Measurements from ENCODE around the gene HECW1. TPM values are rescaled to one million over a fixed set of nuclear protein-coding genes. Genes with fewer than 3 reads are reported as not detected.

HECW1 gene
- total and polyA plus RNA-seq, 10 of the 15 experiments (the other 5 are each of a cell fraction or from before 2014, with no cell fraction given), result under 0.01 to 0.31 (median 0.04) TPM; not detected in 3

- ChIA-PET RAD21 (ENCODE audit: unreplicated experiment) (interaction anchor here (1.0 to 2.0 kb wide), 2 partner anchors 13 to 17 kb away, joined by 5 to 6 read pairs; partner anchors contain the start of gene STK17A), POLR2A (no interaction called here), CTCF (interaction anchor here (0.9 to 1.6 kb wide), 2 partner anchors 9 to 13 kb away, joined by 3 read pairs; no protein-coding TSS in a partner anchor), SMC1A (ENCODE audit: uncharacterized antibody, unreplicated experiment) (interaction anchor here (0.6 to 1.1 kb wide), 3 partner anchors 12 to 19 kb away, joined by 3 read pairs; no protein-coding TSS in a partner anchor)
- H3K27ac ChIP-seq (ENCODE audit: control insufficient read depth, insufficient read depth), result peak overlapping the region; percentile 6; the same call in 1 of the 2 replicates
- 64% methylated on average over 3 of the region's 3 CpGs for WGBS (ENCODE audit: insufficient coverage, insufficient replicate concordance, low lambda C conversion rate, missing lambda C conversion rate)
- no peaks in the 10 kb centered on the region; the same call in 1 of the 2 replicates for H4K20me1 ChIP-seq (ENCODE audit: control insufficient read depth, insufficient read depth)
- no peak overlapping the region for H3K9ac ChIP-seq (ENCODE audit: control insufficient read depth, insufficient read depth, low read length)
- H3K4me2 ChIP-seq (ENCODE audit: control insufficient read depth, insufficient read depth), result no peak overlapping the region
- H3K27me3 ChIP-seq (replicated peaks in 1 of 2; ENCODE audit: control insufficient read depth in 2 of 2, insufficient read depth in 2 of 2, low read length in 1 of 2), result no peaks in the 10 kb centered on the region
- TF ChIP-seq RBBP5 (conservative IDR thresholded peaks at IDR 0.05) (no peak), RELB (IDR thresholded peaks at IDR 0.05; ENCODE audit: low read depth) (peak; percentile 30; the same call in 1 of the 2 replicates), MYC (IDR thresholded peaks at IDR 0.05; ENCODE audit: insufficient read depth, insufficient read length, insufficient replicate concordance, low read length, severe bottlenecking) (no peak)
- H3K36me3 ChIP-seq (ENCODE audit: control insufficient read depth in 2 of 2, insufficient read depth in 2 of 2, low read length in 1 of 2), result peaks cover 10 to 44% of the 10 kb centered on the region in 2 experiments
- BruUV-seq (replicated peaks), result no TSS peak
- H2AFZ ChIP-seq (ENCODE audit: control insufficient read depth, low read depth, low read length), result no peak overlapping the region
- H3K9me3 ChIP-seq (replicated peaks; ENCODE audit: control insufficient read depth, insufficient read depth, low read length), result peaks cover 9% of the 10 kb centered on the region; the same call in 2 of the 3 replicates
- ATAC-seq (peak; percentile 60), FAIRE-seq (no peak), DNase-seq (ENCODE audit: low read depth, low spot score) (no peak)
- in situ Hi-C loops (cut with MboI), result no loop called here
- H3K79me2 ChIP-seq (ENCODE audit: control insufficient read depth, insufficient read depth, low read length), result peaks cover 90% of the 10 kb centered on the region
- H3K4me3 ChIP-seq, result no peak overlapping the region
- intact Hi-C loops (cut with micrococcal nuclease; ENCODE audit: unreplicated experiment), result no loop called here
- peaks cover 4% of the 10 kb centered on the region for H3K4me1 ChIP-seq (ENCODE audit: control insufficient read depth, insufficient read depth, low read length)
Measured at GRCh38 chr7:43600056-43600455, 487.6 kb downstream of the HECW1 start.

GRCh38 chr7:43602256-43602655 is 489.8 kb downstream of the HECW1 start:
- ATAC-seq (no peak), DNase-seq (ENCODE audit: low read depth, low spot score) (no peak), FAIRE-seq (no peak)
- Histone ChIP-seq H2AFZ (ENCODE audit: control insufficient read depth, low read depth, low read length) (no peak overlapping the region), H3K4me2 (ENCODE audit: control insufficient read depth, insufficient read depth) (no peak overlapping the region), H3K9me3 (replicated peaks; ENCODE audit: control insufficient read depth, insufficient read depth, low read length) (peaks cover 9% of the 10 kb centered on the region), H3K36me3 (ENCODE audit: control insufficient read depth in 2 of 2, insufficient read depth in 2 of 2, low read length in 1 of 2) (peaks cover 10 to 33% of the 10 kb centered on the region in 2 experiments), H3K9ac (ENCODE audit: control insufficient read depth, insufficient read depth, low read length) (no peak overlapping the region), H3K79me2 (ENCODE audit: control insufficient read depth, insufficient read depth, low read length) (peaks cover 87% of the 10 kb centered on the region), H3K27ac (ENCODE audit: control insufficient read depth, insufficient read depth) (no peak overlapping the region), H4K20me1 (ENCODE audit: control insufficient read depth, insufficient read depth) (no peaks in the 10 kb centered on the region; the same call in 1 of the 2 replicates), H3K4me3 (no peak overlapping the region), H3K4me1 (ENCODE audit: control insufficient read depth, insufficient read depth, low read length) (peaks cover 4% of the 10 kb centered on the region; the same call in 1 of the 2 replicates), H3K27me3 (replicated peaks in 1 of 2; ENCODE audit: control insufficient read depth in 2 of 2, insufficient read depth in 2 of 2, low read length in 1 of 2) (no peaks in the 10 kb centered on the region)
- RAD21 ChIA-PET (ENCODE audit: unreplicated experiment), result interaction anchor here (0.5 to 1.4 kb wide), 3 partner anchors 17 to 305 kb away, joined by 3 to 6 read pairs (median 4); no protein-coding TSS in a partner anchor
- no peak for TF ChIP-seq PKNOX1 (IDR thresholded peaks at IDR 0.05)
- TF ChIP-seq ZNF207 (IDR thresholded peaks at IDR 0.05; ENCODE audit: borderline replicate concordance), result no peak
- no peak for TF ChIP-seq DPF2 (IDR thresholded peaks at IDR 0.05)
- TF ChIP-seq ZNF24 (IDR thresholded peaks at IDR 0.05), result no peak
- TF ChIP-seq SRF (IDR thresholded peaks at IDR 0.05; ENCODE audit: low read depth in 2 of 2, low read length in 2 of 2), result no peak
- no peak for TF ChIP-seq JUNB (IDR thresholded peaks at IDR 0.05)
- no peak for TF ChIP-seq KDM1A (IDR thresholded peaks at IDR 0.05; ENCODE audit: borderline replicate concordance)
- WGBS (ENCODE audit: insufficient coverage, insufficient replicate concordance, low lambda C conversion rate, missing lambda C conversion rate), result 100% methylated on average over 1 of the region's 1 CpG
- CTCF ChIA-PET, result interaction anchor here (0.9 to 5.5 kb wide), 4 partner anchors 15 to 97 kb away, joined by 3 to 39 read pairs (median 4); partner anchors contain the start of gene STK17A
- no TSS peak for BruUV-seq (replicated peaks)
- POLR2A ChIA-PET, result interaction anchor here (1.2 to 1.5 kb wide), 3 partner anchors 12 to 46 kb away, joined by 3 to 6 read pairs (median 4); no protein-coding TSS in a partner anchor
- in situ Hi-C loops (cut with MboI) (no loop called here), intact Hi-C loops (cut with micrococcal nuclease; ENCODE audit: unreplicated experiment) (no loop called here)
- SMC1A ChIA-PET (ENCODE audit: uncharacterized antibody, unreplicated experiment), result interaction anchor here (0.8 to 1.4 kb wide), 7 partner anchors 10 to 98 kb away, joined by 3 to 5 read pairs (median 5); no protein-coding TSS in a partner anchor

All from GM12878 (cell line).